GM18873 (cell line): ENCODE measurements around the gene SEZ6.

Source experiments
- ATAC-seq: cut with Tn5 transposase; IDR thresholded peaks from one replicate; pipeline ENCODE4 v1.9.1; 2021; ENCODE audit warnings: mild to moderate bottlenecking, moderate library complexity, moderate number of reproducible peaks; ENCODE audit not compliant: unreplicated experiment, low FRiP score

SEZ6 gene

GRCh38 chr17:28912281-28912937 lies 93.4 kb downstream of the SEZ6 start:
- no peak for ATAC-seq

GRCh38 chr17:28911411-28912045 lies 94.3 kb downstream of the SEZ6 start:
- ATAC-seq: no peak

- no peak for ATAC-seq
These were observed 95.3 kb downstream of the SEZ6 start for GRCh38 chr17:28910534-28910933.

GRCh38 chr17:28908640-28909167 lies 97.1 kb downstream of the SEZ6 start:
- ATAC-seq: no peak

GRCh38 chr17:28907709-28908475 lies 97.9 kb downstream of the SEZ6 start:
- no peak for ATAC-seq

GRCh38 chr17:28906706-28907438 lies 99.0 kb downstream of the SEZ6 start:
- ATAC-seq: no peak

- no peak for ATAC-seq
These were observed 99.6 kb downstream of the SEZ6 start for GRCh38 chr17:28906276-28906675.
